Left lung (tissue), 10 donors: ENCODE data around the gene FOXO1. TPM values are rescaled to one million over a fixed set of nuclear protein-coding genes. Genes with fewer than 3 reads are reported as not detected.

Source experiments
- ATAC-seq: fragments of 200-7000 bp; cut with Tn5 transposase; one replicate; pipeline ENCODE4 v1.9.1; 2020; ENCODE audit warnings: moderate library complexity
- DNase-seq, 4 donors: peaks; one replicate each; pipeline ENCODE4 v3.0.0-alpha.2; 2013 to 2020
- H3K27ac ChIP-seq, 2 donors: fragments of 200-600 bp; sonication (generic) in 1 of 2; one replicate each; pipeline versions ENCODE4 v1.5.0 to v1.8.0; 2020 to 2021
- H3K27me3 ChIP-seq, 2 donors: fragments of 200-600 bp; sonication (generic) in 1 of 2; one replicate each; pipeline versions ENCODE4 v1.5.0 to v1.8.0; 2020 to 2021
- H3K36me3 ChIP-seq, 2 donors: fragments of 200-600 bp; sonication (generic) in 1 of 2; one replicate each; pipeline versions ENCODE4 v1.5.0 to v1.8.0; 2020 to 2021
- H3K4me1 ChIP-seq, 2 donors: fragments of 200-600 bp; one replicate each; pipeline ENCODE4 v1.8.0; 2021
- H3K4me3 ChIP-seq, 2 donors: fragments of 200-600 bp; sonication (generic) in 1 of 2; one replicate each; pipeline versions ENCODE4 v1.5.0 to v1.8.0; 2020 to 2021; ENCODE audit warnings: mild to moderate bottlenecking in 1 of 2
- H3K9me3 ChIP-seq, 2 donors: fragments of 200-600 bp; sonication (generic) in 1 of 2; one replicate each; pipeline versions ENCODE4 v1.5.0 to v1.8.0; 2020 to 2021
- intact Hi-C, 2 donors: fragments of 100-400 bp; cut with DNase I; formaldehyde crosslinking; loops; one replicate each; pipeline versions ENCODE4 v1.11.2 to v1.14.2; 2022
- polyA plus RNA-seq, 6 donors: library from polyadenylated mRNA; unstranded; fragments of 120-200 nt; gene quantifications; one replicate each; pipeline ENCODE4 v1.2.1, GENCODE V29; 2013; ENCODE audit not compliant: insufficient read length in 6 of 6
- total RNA-seq, 2 donors: library from RNA; stranded (reverse); fragmentation: NEBNext Ultra II Directional; extraction: Animal tissue kit (Norgen Biotek cat#: 25700); gene quantifications; one replicate each; pipeline ENCODE4 v1.2.1, GENCODE V29; 2021
- TF ChIP-seq, protein P1 (sequence below), 2 donors: fragments of 200-600 bp; sonication (generic) in 1 of 2; IDR thresholded peaks; one replicate each; pipeline versions ENCODE4 v1.5.0 to v1.8.0; 2021; ENCODE audit warnings: antibody characterized with exemption in 2 of 2
- donor health status: DM: no; HTN: yes; CAD: no.
- donor health status: DM: no; HTN: no; CAD: no.

The FOXO1 gene
- total and polyA plus RNA-seq, 8 donors, result 12.1 to 24.0 (median 13.8) TPM

DNA sequence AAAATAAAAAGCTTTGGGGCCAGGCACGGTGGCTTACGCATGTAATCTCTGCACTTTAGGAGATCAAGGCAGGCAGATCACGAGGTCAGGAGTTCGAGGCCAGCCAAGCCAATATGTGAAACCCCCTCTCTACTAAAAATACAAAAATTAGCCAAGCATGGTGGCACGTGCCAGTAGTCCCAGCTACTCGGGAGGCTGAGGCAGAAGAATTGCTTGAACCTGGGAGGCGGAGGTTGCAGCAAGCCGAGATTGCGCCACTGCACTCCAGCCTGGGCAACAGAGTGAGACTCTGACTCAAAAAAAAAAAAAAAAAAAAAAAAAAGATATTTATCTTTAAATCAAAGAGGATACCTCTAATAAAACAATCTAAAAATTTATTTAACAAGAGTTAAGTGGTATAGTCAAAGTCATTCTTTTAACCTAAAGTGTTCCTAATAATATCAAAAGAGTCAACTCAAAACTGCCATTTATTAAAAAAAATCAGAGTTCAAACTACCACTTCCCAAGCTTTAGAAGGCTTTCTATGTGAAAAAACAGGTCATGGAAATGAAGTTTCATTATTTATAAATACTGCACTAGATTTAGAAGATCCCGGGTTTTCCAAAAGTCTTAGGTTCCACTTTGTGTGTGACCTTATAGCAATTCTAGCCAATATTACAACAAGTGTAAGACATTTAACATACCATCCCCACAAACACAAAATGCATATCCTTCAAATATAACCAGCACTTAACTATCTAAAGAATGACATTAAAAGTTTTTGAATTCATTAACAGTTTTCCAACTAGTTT is 4.4 kb downstream of the FOXO1 start:
- Histone ChIP-seq H3K4me3 (no peak overlapping the region), H3K27me3 (no peaks in the 10 kb centered on the region), H3K4me1 (peaks cover 31 to 52% of the 10 kb centered on the region in 2 donors), H3K36me3 (no peaks in the 10 kb centered on the region), H3K9me3 (no peaks in the 10 kb centered on the region), H3K27ac (peak overlapping the region; percentile 92 to 97)
- TF ChIP-seq, protein P1, sequence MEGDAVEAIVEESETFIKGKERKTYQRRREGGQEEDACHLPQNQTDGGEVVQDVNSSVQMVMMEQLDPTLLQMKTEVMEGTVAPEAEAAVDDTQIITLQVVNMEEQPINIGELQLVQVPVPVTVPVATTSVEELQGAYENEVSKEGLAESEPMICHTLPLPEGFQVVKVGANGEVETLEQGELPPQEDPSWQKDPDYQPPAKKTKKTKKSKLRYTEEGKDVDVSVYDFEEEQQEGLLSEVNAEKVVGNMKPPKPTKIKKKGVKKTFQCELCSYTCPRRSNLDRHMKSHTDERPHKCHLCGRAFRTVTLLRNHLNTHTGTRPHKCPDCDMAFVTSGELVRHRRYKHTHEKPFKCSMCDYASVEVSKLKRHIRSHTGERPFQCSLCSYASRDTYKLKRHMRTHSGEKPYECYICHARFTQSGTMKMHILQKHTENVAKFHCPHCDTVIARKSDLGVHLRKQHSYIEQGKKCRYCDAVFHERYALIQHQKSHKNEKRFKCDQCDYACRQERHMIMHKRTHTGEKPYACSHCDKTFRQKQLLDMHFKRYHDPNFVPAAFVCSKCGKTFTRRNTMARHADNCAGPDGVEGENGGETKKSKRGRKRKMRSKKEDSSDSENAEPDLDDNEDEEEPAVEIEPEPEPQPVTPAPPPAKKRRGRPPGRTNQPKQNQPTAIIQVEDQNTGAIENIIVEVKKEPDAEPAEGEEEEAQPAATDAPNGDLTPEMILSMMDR (IDR thresholded peaks at IDR 0.05), result no peak
- DNase-seq, result no peak
- no peak for ATAC-seq
- intact Hi-C loops, result no loop called here

DNA sequence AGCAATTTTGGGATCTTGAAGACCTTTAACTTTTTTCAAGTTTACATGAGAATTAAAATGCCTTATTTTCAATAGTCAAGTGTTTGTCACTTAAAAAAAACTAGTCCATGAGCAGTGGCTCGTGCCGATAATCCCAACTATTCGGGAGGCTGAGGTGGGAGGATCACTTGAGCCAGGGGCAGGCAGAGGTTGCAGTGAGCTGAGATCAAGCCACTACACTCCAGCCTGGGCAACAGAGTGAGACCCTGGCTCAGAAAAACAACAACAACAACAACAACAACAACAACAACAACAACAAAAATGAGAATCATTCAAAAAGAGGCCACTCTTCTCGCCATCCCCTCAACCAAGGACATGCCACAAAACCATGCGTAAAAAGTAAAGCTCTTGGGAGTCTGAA is 5.7 kb downstream of the FOXO1 start:
- Histone ChIP-seq H3K9me3 (no peaks in the 10 kb centered on the region), H3K4me3 (no peak overlapping the region), H3K4me1 (peaks cover 31 to 61% of the 10 kb centered on the region in 2 donors), H3K36me3 (no peaks in the 10 kb centered on the region), H3K27me3 (no peaks in the 10 kb centered on the region), H3K27ac (no peak overlapping the region)
- ATAC-seq, result no peak
- TF ChIP-seq, protein P1 (IDR thresholded peaks at IDR 0.05), result no peak
- DNase-seq, result no peak
- intact Hi-C loops, result no loop called here

DNA sequence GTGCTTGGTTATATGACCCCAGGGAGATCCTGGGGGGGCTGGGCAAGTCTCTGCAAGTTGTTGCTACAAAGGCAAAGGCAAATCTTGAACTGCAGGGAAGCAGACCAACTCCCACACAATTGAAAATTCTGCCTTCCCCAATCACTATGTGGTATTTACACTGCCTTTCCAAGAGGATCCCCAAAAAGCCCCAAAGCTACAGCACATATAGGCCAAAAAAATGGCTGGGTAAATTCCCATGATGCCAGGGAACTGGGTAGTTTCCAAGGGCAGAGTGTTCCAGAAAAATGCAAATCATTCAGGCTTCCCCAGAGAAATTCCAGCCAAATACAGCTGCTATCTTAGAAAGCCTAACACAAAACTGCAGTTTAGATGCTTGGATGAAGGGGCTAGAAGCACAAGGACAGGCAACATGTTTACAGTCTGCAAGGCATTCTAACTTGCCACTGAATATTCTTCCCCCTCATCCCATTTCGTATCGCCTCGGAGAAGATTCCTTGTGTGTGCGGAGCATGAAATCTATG is 6.2 kb downstream of the FOXO1 start:
- no peaks in the 10 kb centered on the region for H3K27me3 ChIP-seq
- H3K36me3 ChIP-seq, result no peaks in the 10 kb centered on the region
- H3K27ac ChIP-seq, result no peak overlapping the region
- H3K9me3 ChIP-seq, result no peaks in the 10 kb centered on the region
- intact Hi-C loops, result no loop called here
- no peak for DNase-seq
- ATAC-seq, result no peak
- no peak overlapping the region for H3K4me3 ChIP-seq
- TF ChIP-seq, protein P1 (IDR thresholded peaks at IDR 0.05), result no peak
- peaks cover 31 to 61% of the 10 kb centered on the region in 2 donors for H3K4me1 ChIP-seq

DNA sequence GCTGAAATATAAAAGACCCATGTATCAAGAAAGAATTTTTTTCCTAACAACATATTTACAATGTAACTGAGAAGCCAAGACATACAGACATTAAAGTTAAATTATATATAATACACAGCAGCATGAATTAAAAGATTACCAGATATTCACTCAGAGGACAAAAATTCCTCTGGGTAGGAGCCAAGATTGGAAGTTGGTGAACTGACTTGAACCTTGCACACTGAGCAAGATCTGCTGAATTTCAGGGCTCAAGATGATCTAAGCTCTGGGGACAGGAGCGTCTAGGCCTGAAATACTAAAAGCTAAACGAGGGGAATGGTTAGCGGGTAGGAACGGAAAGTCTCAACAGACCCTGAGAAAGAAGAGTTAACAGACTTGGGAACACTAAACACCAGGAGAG is 8.5 kb downstream of the FOXO1 start:
- Histone ChIP-seq H3K9me3 (no peaks in the 10 kb centered on the region), H3K27ac (no peak overlapping the region), H3K36me3 (no peaks in the 10 kb centered on the region), H3K4me1 (peaks cover 29 to 57% of the 10 kb centered on the region in 2 donors), H3K4me3 (no peak overlapping the region), H3K27me3 (no peaks in the 10 kb centered on the region)
- no peak for DNase-seq
- TF ChIP-seq, protein P1 (IDR thresholded peaks at IDR 0.05), result no peak
- no peak for ATAC-seq
- intact Hi-C loops, result no loop called here

DNA sequence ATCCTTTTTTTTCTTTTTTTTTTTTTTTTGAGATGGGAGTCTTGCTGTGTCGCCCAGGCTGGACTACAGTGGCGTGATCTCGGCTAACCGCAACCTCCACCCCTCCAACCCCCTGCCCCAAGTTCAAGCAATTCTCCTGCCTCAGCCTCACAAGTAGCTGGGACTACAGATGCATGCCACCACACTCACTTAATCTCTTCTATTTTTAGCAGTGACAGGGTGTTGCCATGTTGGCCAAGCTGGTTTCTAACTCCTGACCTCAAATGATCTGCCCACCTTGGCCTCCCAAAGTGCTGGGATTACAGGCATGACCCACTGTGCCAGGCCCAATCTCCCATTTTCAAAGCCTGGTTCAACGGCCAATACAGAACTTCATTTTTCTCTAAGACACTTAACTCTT is 9.1 kb downstream of the FOXO1 start:
- Histone ChIP-seq H3K9me3 (no peaks in the 10 kb centered on the region), H3K36me3 (no peaks in the 10 kb centered on the region), H3K27me3 (no peaks in the 10 kb centered on the region), H3K27ac (no peak overlapping the region), H3K4me3 (no peak overlapping the region), H3K4me1 (peaks cover 30 to 57% of the 10 kb centered on the region in 2 donors)
- ATAC-seq (no peak), DNase-seq (no peak)
- intact Hi-C loops, result no loop called here
- TF ChIP-seq, protein P1 (IDR thresholded peaks at IDR 0.05), result no peak
